Osteoblast (primary cell): ENCODE measurements around the gene TMEM119. TPM values are rescaled to one million over a fixed set of nuclear protein-coding genes. Genes with fewer than 3 reads are reported as not detected.

Experiments
- DNase-seq: peaks from one replicate; pipeline ENCODE4 v3.0.0; 2011; ENCODE audit warnings: low spot score, mixed read lengths; ENCODE audit not compliant: insufficient read length; ENCODE audit errors: missing footprints
- H2AFZ ChIP-seq: 2 replicates; pipeline ENCODE4 v1.6.0; 2011; ENCODE audit warnings: mild to moderate bottlenecking, low read length
- H3K27ac ChIP-seq: 2 replicates; pipeline ENCODE4 v1.5.1; 2011; ENCODE audit warnings: mild to moderate bottlenecking, low read depth, low read length, moderate library complexity
- H3K27me3 ChIP-seq: 2 replicates; pipeline ENCODE4 v1.6.0; 2012; ENCODE audit warnings: mild to moderate bottlenecking, control low read depth, inconsistent platforms, low read length, moderate library complexity; ENCODE audit not compliant: insufficient read depth
- H3K36me3 ChIP-seq: 2 replicates; pipeline ENCODE4 v1.5.1; 2011; ENCODE audit warnings: mild to moderate bottlenecking, low read length, control low read depth, moderate library complexity; ENCODE audit not compliant: insufficient read depth
- H3K4me1 ChIP-seq: 2 replicates; pipeline ENCODE4 v1.5.1; 2011; ENCODE audit warnings: mild to moderate bottlenecking, low read length, control low read depth, moderate library complexity; ENCODE audit not compliant: insufficient read depth
- H3K4me2 ChIP-seq: 2 replicates; pipeline ENCODE4 v1.6.0; 2011; ENCODE audit warnings: mild to moderate bottlenecking, low read length; ENCODE audit not compliant: insufficient read depth
- H3K4me3 ChIP-seq: fragments of 200-600 bp; sonication (generic); 3 replicates; pipeline ENCODE4 v1.5.1; 2012; ENCODE audit warnings: mild to moderate bottlenecking, low read length, inconsistent platforms; ENCODE audit not compliant: insufficient read depth
- H3K79me2 ChIP-seq: 2 replicates; pipeline ENCODE4 v1.6.0; 2012; ENCODE audit warnings: mild to moderate bottlenecking, low read length, control low read depth, inconsistent platforms; ENCODE audit not compliant: insufficient read depth
- H3K9me3 ChIP-seq: 2 replicates; pipeline ENCODE4 v1.5.1; 2011; ENCODE audit warnings: low read depth, low read length, control low read depth
- H4K20me1 ChIP-seq: 2 replicates; pipeline ENCODE4 v1.6.0; 2012; ENCODE audit warnings: mild to moderate bottlenecking, low read length, control low read depth; ENCODE audit not compliant: insufficient read depth
- CTCF ChIP-seq: IDR thresholded peaks from 2 replicates; pipeline ENCODE4 v1.5.1; 2011; ENCODE audit warnings: mild to moderate bottlenecking, low read depth, low read length, moderate library complexity; ENCODE audit errors: extremely low read depth
- total RNA-seq: library from RNA; depleted of rRNA; stranded (reverse); fragments of >200 nt; gene quantifications from 2 replicates; pipeline ENCODE4 v1.2.3, GENCODE V29; 2012

Gene TMEM119
- total RNA-seq, 1 donor, result 359 TPM

GRCh38 chr12:108599948-108600701 lies 2.2 kb upstream of the TMEM119 start:
- H3K27me3 ChIP-seq, result no peaks in the 10 kb centered on the region
- H3K27ac ChIP-seq, result no peak overlapping the region
- no peaks in the 10 kb centered on the region for H3K36me3 ChIP-seq
- DNase-seq, result no peak
- no peak overlapping the region for H2AFZ ChIP-seq
- no peak overlapping the region for H3K4me3 ChIP-seq
- peaks cover 8% of the 10 kb centered on the region for H3K4me1 ChIP-seq
- no peak overlapping the region for H3K4me2 ChIP-seq
- peaks cover 3% of the 10 kb centered on the region for H4K20me1 ChIP-seq
- no peak for TF ChIP-seq CTCF
- H3K9me3 ChIP-seq, result no peaks in the 10 kb centered on the region
- peaks cover 7% of the 10 kb centered on the region for H3K79me2 ChIP-seq

GRCh38 chr12:108599541-108599940 lies 1.7 kb upstream of the TMEM119 start:
- peaks cover 8% of the 10 kb centered on the region for H3K4me1 ChIP-seq
- no peaks in the 10 kb centered on the region for H3K36me3 ChIP-seq
- no peak overlapping the region for H3K4me2 ChIP-seq
- H3K79me2 ChIP-seq, result peaks cover 8% of the 10 kb centered on the region
- H3K9me3 ChIP-seq, result no peaks in the 10 kb centered on the region
- no peak overlapping the region for H3K4me3 ChIP-seq
- no peaks in the 10 kb centered on the region for H3K27me3 ChIP-seq
- no peak overlapping the region for H3K27ac ChIP-seq
- no peak overlapping the region for H2AFZ ChIP-seq
- no peak for TF ChIP-seq CTCF
- peaks cover 3% of the 10 kb centered on the region for H4K20me1 ChIP-seq
- peak; percentile 55 for DNase-seq

- Histone ChIP-seq H3K4me2 (peak overlapping the region; percentile 88), H3K36me3 (peaks cover 4% of the 10 kb centered on the region), H3K4me3 (no peak overlapping the region), H4K20me1 (peaks cover 3% of the 10 kb centered on the region), H2AFZ (no peak overlapping the region), H3K27ac (no peak overlapping the region), H3K79me2 (peaks cover 8% of the 10 kb centered on the region), H3K9me3 (no peaks in the 10 kb centered on the region), H3K4me1 (peaks cover 8% of the 10 kb centered on the region), H3K27me3 (no peaks in the 10 kb centered on the region)
- TF ChIP-seq CTCF, result no peak
- no peak for DNase-seq
These were observed 818 bp upstream of the TMEM119 start for GRCh38 chr12:108598553-108599250.
